ENCODE measurements around the gene RAD51B. TPM values are rescaled to one million over a fixed set of nuclear protein-coding genes. Genes with fewer than 3 reads are reported as not detected.

RAD51B gene
- total and polyA plus RNA-seq, 2 of the 13 experiments (the other 11 are each of a cell fraction or from before 2014, with no cell fraction given) = 7.0 to 9.5 TPM

GRCh38 chr14:68392393-68393141 is 573.0 kb downstream of the RAD51B start:
- CTCF ChIA-PET (ENCODE audit: low intra/inter-chr PET ratio, low total read pairs) = no interaction called here
- Histone ChIP-seq H3K79me2 (ENCODE audit: insufficient read depth, low read length) (no peaks in the 10 kb centered on the region), H3K9me3 (ENCODE audit: low read length) (no peaks in the 10 kb centered on the region), H2AFZ (ENCODE audit: low read length) (no peak overlapping the region), H3K4me3 (replicated peaks in 1 of 3; ENCODE audit: insufficient read depth in 1 of 3, low read depth in 2 of 3, low read length in 3 of 3) (no peak overlapping the region), H3K4me1 (ENCODE audit: insufficient read depth, low read length) (peaks cover 19% of the 10 kb centered on the region), H4K20me1 (ENCODE audit: insufficient read depth, low read length) (no peaks in the 10 kb centered on the region), H3K27me3 (ENCODE audit: control insufficient read depth in 1 of 2, insufficient read depth in 2 of 2, low read length in 2 of 2) (no peaks in the 10 kb centered on the region), H3K27ac (ENCODE audit: extremely low read length, insufficient read depth, low read length) (no peak overlapping the region), H3K4me2 (ENCODE audit: low read depth, low read length) (no peak overlapping the region), H3K36me3 (replicated peaks in 1 of 2; ENCODE audit: control insufficient read depth in 1 of 2, insufficient read depth in 2 of 2, low read length in 2 of 2) (no peaks in the 10 kb centered on the region), H3K9ac (ENCODE audit: insufficient read depth, low read depth, low read length) (no peak overlapping the region)
- no TSS peak for BruUV-seq (replicated peaks)
- FAIRE-seq = no peak
- ATAC-seq = no peak
- in situ Hi-C loops (cut with HindIII; ENCODE audit: extremely low pct_ligation_motif_present, low pct_unique_long_range_greater_than_20kb) (no loop called here), intact Hi-C loops (cut with micrococcal nuclease; ENCODE audit: unreplicated experiment) (no loop called here)
- DNase-seq (ENCODE audit: low spot score) = peak; percentile 13
- TF ChIP-seq ZNF652 (CRISPR knock-in tag; IDR thresholded peaks at IDR 0.05; ENCODE audit: borderline replicate concordance, low read depth) (no peak), USF2 (IDR thresholded peaks at IDR 0.05; ENCODE audit: low read depth, low read length) (0 out of 2 replicates have a peak, but pooled peaks have one; percentile 5), USF2 (CRISPR knock-in tag; IDR thresholded peaks at IDR 0.05; ENCODE audit: borderline replicate concordance) (no peak), ZIK1 (CRISPR knock-in tag; IDR thresholded peaks at IDR 0.05; ENCODE audit: borderline replicate concordance, low read depth) (no peak), SPEN (CRISPR knock-in tag; IDR thresholded peaks at IDR 0.05; ENCODE audit: low read depth) (no peak), ZBTB33 (CRISPR knock-in tag; IDR thresholded peaks at IDR 0.05) (no peak), MAFK (conservative IDR thresholded peaks at IDR 0.05 in 1 of 2, IDR thresholded peaks at IDR 0.05 in 1 of 2; ENCODE audit: low read length in 2 of 2) (peak; percentile 92 to 96), MAFF (IDR thresholded peaks at IDR 0.05; ENCODE audit: low read depth, low read length) (peak; percentile 93), TBP (CRISPR knock-in tag; IDR thresholded peaks at IDR 0.05) (no peak)
- POLR2A ChIA-PET = no interaction called here
- 38% methylated on average over 7 of the region's 7 CpGs for WGBS (ENCODE audit: low lambda C conversion rate)

All from HepG2 (cell line).